GM18498 (cell line): ENCODE measurements around the gene LBX2.

ENCODE experiments used
- ATAC-seq: cut with Tn5 transposase; IDR thresholded peaks from one replicate; pipeline ENCODE4 v1.9.1; 2021; ENCODE audit warnings: mild to moderate bottlenecking, moderate library complexity; ENCODE audit not compliant: unreplicated experiment

Gene LBX2

GRCh38 chr2:74526649-74527230 lies 27.3 kb upstream of the LBX2 start:
- no peak for ATAC-seq

GRCh38 chr2:74525717-74526648 lies 26.6 kb upstream of the LBX2 start, which contains the start of gene DQX1:
Gene DQX1, minus strand, starts transcription at chr2:74526231. Its CDS starts 502 bp downstream, at chr2:74525729.
- no peak for ATAC-seq

GRCh38 chr2:74524955-74525716 lies 25.7 kb upstream of the LBX2 start:
- ATAC-seq = no peak

DNA sequence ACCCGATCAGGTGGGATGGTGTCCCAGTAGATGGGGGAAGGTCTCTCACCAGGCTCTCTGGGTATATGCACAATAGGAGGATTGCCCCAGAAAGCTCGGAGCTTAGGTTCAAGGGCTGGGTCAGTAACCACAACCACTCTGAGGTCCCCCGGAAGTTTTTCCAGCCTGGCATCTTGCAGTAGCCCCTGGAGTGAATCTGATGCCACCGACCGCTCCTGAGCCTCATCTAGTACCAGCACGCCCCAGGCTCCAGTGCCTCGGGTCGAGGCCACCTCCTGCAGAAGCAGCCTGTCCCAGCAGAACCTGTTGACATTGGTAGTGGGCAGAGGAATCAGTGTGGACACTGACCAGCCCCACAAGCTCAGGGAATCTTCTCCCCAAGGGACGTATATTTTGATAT lies 24.6 kb upstream of the LBX2 start:
- no peak for ATAC-seq

- ATAC-seq = no peak
These were observed 23.1 kb upstream of the LBX2 start for GRCh38 chr2:74522516-74522915.

- ATAC-seq = no peak
These were observed 17.2 kb upstream of the LBX2 start for GRCh38 chr2:74516650-74517049.

DNA sequence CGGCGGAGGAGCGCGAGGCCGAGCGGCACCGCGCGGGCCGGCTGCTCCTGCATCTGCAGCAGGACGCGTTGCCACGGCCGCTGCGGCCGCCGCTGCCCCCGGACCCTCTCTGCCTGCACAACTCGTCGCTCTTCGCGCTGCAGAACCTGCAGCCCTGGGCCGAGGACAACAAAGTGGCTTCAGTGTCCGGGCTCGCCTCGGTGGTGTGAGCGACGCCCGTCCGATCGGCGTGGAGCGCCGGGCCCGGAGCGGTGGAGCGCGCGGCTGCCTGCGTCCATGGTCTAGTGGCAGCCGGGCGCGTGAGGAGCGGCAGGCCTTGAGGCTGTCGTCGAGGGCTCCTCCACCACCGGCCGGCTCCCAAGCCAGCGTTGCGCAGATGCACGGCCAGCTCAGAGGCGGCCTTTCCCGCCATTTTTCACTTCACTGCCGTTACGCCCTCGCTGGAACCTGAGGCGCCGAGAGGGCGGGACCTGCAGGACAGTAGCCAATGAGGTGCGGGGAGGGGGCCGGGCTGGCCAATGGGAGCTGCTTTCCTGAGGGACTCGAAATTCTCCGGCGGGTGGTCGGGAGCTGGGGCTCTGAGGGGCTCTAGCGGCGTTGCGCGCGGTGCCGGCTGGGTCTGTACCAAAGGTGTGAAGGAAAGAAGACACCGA lies 16.7 kb upstream of the LBX2 start:
- peak; percentile 74 for ATAC-seq

- ATAC-seq = peak; percentile 29
These were observed 16.0 kb upstream of the LBX2 start for GRCh38 chr2:74515271-74515980.

GRCh38 chr2:74514368-74515270 lies 15.2 kb upstream of the LBX2 start, which contains the start of gene TLX2:
Gene TLX2, plus strand, starts transcription at chr2:74514450. Its CDS starts 357 bp downstream, at chr2:74514807.
- ATAC-seq = no peak

- no peak for ATAC-seq
These were observed 14.4 kb upstream of the LBX2 start for GRCh38 chr2:74513605-74514367.

DNA sequence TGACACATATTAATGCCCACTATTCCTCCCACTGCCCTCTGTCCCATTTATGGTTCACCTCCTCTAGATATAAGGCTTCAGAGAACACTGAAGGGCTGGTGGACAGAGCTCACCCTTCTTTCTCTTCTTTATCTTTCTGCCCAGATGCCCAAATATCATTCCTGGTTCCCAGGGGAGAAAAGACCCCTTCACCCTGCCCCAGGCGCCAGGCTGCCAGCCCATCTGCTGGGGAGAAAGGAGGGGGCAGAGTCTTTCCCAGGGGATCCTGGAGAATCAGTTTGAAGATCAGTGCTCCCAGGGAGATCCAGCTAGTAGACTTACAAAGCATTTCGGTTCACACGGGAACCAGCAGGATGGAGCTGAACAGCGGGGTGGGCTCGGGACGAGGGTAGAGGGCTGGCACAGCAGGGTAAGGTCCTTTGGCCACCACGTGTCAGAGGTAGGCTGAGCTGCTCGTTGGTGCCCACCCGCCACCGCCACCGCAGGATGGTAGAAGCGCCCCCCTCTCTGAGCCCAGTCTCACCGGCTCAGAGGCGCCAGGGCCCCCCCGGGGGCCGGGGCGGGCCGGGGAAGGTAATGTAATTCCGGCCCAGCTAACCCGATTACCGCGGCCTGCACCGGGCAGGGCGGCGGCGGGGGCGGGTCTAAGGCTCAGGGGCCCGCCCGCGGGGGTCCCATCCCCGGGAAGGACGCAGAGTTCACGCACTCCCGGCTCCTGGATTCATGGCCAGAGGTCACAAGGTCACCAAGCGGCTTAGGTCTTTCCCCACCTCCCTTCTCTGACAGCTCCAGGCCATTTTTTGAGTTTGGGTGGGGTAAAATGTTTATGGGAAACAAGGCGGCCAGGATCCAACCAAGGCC lies 13.6 kb upstream of the LBX2 start:
- ATAC-seq = no peak

- no peak for ATAC-seq
These were observed 11.9 kb upstream of the LBX2 start for GRCh38 chr2:74511104-74511989.

DNA sequence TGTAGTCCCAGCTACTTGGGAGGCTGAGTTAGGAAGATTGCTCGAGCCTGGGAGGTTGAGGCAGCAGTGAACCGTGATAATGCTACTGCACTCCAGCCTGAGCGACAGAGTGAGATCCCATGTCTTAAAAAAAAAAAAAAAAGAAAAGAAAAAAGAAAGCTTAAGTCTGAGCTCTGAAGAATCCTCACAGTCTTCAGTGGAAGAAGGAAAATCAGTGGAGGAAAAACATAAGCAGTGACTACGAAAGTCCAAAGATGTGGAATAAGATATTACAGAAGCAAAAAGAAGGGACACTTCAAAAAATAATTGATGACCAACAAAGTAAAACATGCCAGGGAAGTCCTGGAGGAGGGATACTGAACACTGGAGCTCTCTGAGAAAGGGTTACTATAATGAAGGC lies 10.9 kb upstream of the LBX2 start:
- ATAC-seq = no peak

DNA sequence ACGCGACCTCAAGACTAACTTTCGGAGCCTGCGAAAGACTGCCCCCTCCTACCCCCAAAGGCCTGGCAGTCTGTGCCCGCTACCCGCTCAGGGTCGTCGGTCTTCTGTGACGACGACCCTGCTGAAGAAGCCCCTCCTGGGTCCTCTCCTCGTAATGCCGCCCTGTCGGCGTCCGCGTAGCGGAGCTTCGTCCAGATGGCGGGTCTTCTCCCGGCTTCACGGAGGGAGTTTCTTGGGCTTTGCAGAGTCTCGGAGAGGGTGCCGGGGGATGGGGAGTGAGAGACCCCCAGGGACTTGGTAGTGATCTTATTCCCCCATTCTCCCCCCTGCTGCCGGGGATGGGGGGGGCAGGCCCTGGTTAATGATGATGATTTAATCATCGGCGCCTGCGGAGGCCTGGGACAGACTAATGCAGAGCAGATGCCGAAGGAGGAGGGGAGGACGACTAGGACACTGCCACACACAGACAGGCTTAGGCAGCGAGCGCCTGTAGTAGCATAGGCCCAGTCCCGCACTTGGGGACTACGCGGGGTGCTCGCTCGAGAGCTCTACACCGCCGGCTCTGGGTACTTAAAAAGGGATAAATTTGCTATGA lies 8.6 kb upstream of the LBX2 start:
- ATAC-seq = peak; percentile 12

- peak; percentile 85 for ATAC-seq
These were observed 7.9 kb upstream of the LBX2 start, which contains the start of gene PCGF1 for GRCh38 chr2:74507145-74507925. Gene PCGF1, minus strand, starts transcription at chr2:74507695. Its CDS starts 27 bp downstream, at chr2:74507668.
